Ishikawa (cell line): ENCODE results near the gene RPP25.

Source experiments
- CEBPB ChIP-seq: IDR thresholded peaks from 2 replicates; pipeline ENCODE4 v1.6.1; 2012
- CREB1 ChIP-seq: IDR thresholded peaks from 2 replicates; pipeline ENCODE4 v1.6.1; 2012; ENCODE audit warnings: low read depth
- EP300 ChIP-seq: IDR thresholded peaks from 2 replicates; pipeline ENCODE4 v1.6.1; 2012; ENCODE audit warnings: borderline replicate concordance
- RAD21 ChIP-seq: IDR thresholded peaks from 2 replicates; pipeline ENCODE4 v1.6.1; 2012; ENCODE audit warnings: low read depth
- REST ChIP-seq: IDR thresholded peaks from 2 replicates; pipeline ENCODE4 v1.6.1; 2012; ENCODE audit warnings: low read depth, mild to moderate bottlenecking
- TAF1 ChIP-seq: IDR thresholded peaks from 2 replicates; pipeline ENCODE4 v1.6.1; 2012; ENCODE audit warnings: low read depth, mild to moderate bottlenecking
- TEAD4 ChIP-seq: IDR thresholded peaks from 2 replicates; pipeline ENCODE4 v1.6.1; 2012
- YY1 ChIP-seq: IDR thresholded peaks from 2 replicates; pipeline ENCODE4 v1.6.1; 2012; ENCODE audit warnings: low read depth

DNA sequence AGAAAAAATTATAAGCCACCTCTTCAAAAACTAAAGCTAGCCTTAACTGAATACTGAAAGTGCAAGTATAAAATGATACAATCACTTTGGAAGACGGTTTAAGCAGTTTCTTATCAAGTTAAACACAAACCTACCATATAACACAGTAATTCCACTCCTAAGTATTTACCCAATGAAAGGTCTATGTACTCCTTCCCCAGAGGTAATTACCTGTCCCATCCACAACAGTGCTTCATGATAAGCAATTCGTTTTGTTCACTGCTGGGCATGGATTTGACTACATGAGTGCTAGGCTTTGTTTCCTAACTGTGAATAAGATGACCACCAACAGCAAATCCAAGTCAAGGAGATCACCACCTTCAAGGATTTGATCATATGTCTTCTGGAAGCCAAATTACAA, 23.0 kb downstream of the RPP25 start:
- TF ChIP-seq RAD21 (no peak), EP300 (no peak), REST (no peak), CEBPB (no peak), CREB1 (no peak), YY1 (no peak), TAF1 (no peak), TEAD4 (no peak)
